ENCODE results near the gene CALHM6.

The CALHM6 gene

DNA sequence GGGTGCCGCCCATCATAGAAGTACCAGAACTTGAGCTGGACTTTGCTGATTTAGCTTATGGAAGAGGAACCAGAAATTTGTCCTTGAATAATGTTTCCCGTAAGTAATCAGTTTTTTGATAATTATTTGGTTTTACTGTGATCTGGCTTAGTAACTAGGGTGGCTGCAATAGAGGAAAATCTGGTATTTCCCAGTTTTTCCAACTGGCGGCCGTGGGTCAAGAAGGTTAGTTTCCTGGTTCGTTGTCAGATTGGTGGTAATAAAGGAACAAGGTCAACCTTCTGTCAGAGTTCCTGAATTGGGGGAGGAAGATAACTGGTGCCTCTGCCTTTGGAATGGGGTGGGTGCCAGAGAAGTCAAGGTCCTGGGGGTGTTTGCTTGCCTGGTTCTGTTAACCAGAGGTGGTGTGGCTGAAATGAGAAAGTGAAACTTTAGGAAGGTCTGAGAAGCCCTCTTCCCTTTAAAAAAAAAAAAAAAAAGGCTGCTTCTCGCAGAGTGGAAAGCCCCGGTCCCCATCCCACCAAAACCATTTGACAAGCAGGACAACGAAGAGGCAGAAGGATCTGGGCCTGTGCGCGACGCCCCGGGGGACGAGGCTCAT lies at the start of gene CALHM6:
TSS of gene CALHM6 (plus strand) at position 45 of the 601 bp plus-strand sequence. CDS start at position 600, 555 bp downstream.
- no peak for DNase-seq (ENCODE audit: extremely low spot score)
- TF ChIP-seq, protein P1, sequence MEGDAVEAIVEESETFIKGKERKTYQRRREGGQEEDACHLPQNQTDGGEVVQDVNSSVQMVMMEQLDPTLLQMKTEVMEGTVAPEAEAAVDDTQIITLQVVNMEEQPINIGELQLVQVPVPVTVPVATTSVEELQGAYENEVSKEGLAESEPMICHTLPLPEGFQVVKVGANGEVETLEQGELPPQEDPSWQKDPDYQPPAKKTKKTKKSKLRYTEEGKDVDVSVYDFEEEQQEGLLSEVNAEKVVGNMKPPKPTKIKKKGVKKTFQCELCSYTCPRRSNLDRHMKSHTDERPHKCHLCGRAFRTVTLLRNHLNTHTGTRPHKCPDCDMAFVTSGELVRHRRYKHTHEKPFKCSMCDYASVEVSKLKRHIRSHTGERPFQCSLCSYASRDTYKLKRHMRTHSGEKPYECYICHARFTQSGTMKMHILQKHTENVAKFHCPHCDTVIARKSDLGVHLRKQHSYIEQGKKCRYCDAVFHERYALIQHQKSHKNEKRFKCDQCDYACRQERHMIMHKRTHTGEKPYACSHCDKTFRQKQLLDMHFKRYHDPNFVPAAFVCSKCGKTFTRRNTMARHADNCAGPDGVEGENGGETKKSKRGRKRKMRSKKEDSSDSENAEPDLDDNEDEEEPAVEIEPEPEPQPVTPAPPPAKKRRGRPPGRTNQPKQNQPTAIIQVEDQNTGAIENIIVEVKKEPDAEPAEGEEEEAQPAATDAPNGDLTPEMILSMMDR (IDR thresholded peaks at IDR 0.05; ENCODE audit: control extremely low read depth, extremely low read depth, low read depth, missing control alignments), result no peak
- ChIA-PET POLR2A (no interaction called here), CTCF (interaction anchor here (0.8 to 2.5 kb wide), 8 partner anchors 10 to 173 kb away, joined by 3 to 8 read pairs (median 4); no protein-coding TSS in a partner anchor)

- TF ChIP-seq, protein P1 (IDR thresholded peaks at IDR 0.05; ENCODE audit: control extremely low read depth, extremely low read depth, low read depth, missing control alignments), result no peak
- POLR2A ChIA-PET, result no interaction called here
- DNase-seq (ENCODE audit: extremely low spot score), result no peak
- CTCF ChIA-PET, result interaction anchor here (1.2 to 6.2 kb wide), 4 partner anchors 8 to 76 kb away, joined by 3 to 48 read pairs (median 23); no protein-coding TSS in a partner anchor
Measured at GRCh38 chr6:116412270-116412669, 48.9 kb upstream of the CALHM6 start.

DNA sequence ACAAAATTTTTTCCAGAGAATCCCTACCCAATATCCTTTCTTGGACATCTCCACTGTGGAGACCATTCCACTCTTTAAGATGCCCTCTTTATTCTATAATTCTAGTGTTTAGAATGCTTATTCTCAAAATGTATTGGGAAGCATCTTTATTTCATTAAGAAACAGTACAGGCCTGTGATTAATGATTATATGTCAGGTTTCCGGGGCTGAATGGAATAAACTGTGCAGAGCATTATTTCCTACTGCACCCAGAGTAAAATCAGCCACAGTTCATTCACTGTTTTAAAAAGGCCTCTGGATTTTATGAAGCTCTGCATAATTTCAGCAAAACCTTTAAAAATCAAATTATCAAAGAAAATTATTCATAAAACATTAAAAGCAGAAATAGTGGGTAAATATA lies 47.8 kb upstream of the CALHM6 start:
- CTCF ChIA-PET, result interaction anchor here (1.1 to 6.2 kb wide), 4 partner anchors 9 to 125 kb away, joined by 3 to 29 read pairs (median 11); no protein-coding TSS in a partner anchor
- TF ChIP-seq, protein P1 (IDR thresholded peaks at IDR 0.05; ENCODE audit: control extremely low read depth, extremely low read depth, low read depth, missing control alignments), result no peak
- no peak for DNase-seq (ENCODE audit: extremely low spot score)
- POLR2A ChIA-PET, result no interaction called here

GRCh38 chr6:116417661-116418060 lies 43.5 kb upstream of the CALHM6 start:
- TF ChIP-seq, protein P1 (IDR thresholded peaks at IDR 0.05; ENCODE audit: control extremely low read depth, extremely low read depth, low read depth, missing control alignments), result no peak
- DNase-seq (ENCODE audit: extremely low spot score), result no peak
- ChIA-PET CTCF (interaction anchor here (2.4 to 8.1 kb wide), 2 partner anchors 8 to 10 kb away, joined by 10 to 48 read pairs; no protein-coding TSS in a partner anchor), POLR2A (no interaction called here)

GRCh38 chr6:116419069-116419786 lies 41.9 kb upstream of the CALHM6 start:
- ChIA-PET POLR2A (no interaction called here), CTCF (interaction anchor here (1.3 to 8.1 kb wide), 2 partner anchors 9 to 132 kb away, joined by 4 to 48 read pairs; no protein-coding TSS in a partner anchor)
- DNase-seq (ENCODE audit: extremely low spot score), result no peak
- TF ChIP-seq, protein P1 (IDR thresholded peaks at IDR 0.05; ENCODE audit: control extremely low read depth, extremely low read depth, low read depth, missing control alignments), result no peak

DNA sequence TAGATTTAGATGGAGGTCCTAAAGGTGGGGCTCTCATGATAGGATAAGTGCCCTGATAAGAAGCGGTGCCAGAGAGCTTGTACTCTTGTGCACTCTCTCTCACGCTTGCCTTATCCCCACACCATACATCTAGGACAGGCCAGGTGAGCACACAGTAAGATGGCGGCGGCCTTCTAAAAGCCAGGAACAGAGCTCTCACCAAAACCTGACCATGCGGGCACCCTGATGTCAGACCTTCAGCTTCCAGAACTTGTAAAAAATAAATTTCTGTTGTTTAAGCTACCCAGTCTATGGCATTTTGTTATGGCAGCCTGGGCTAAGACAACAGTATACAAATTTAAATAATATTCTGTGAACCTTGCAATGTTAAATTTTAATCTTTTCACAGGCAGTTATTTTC lies 40.8 kb upstream of the CALHM6 start:
- no peak for DNase-seq (ENCODE audit: extremely low spot score)
- CTCF ChIA-PET, result interaction anchor here (1.0 to 8.1 kb wide), 7 partner anchors 10 to 133 kb away, joined by 3 to 48 read pairs (median 5); no protein-coding TSS in a partner anchor

More for the DNA sequence above, 40.8 kb upstream of the CALHM6 start:
- POLR2A ChIA-PET, result no interaction called here
- TF ChIP-seq, protein P1 (IDR thresholded peaks at IDR 0.05; ENCODE audit: control extremely low read depth, extremely low read depth, low read depth, missing control alignments), result no peak

Measured in GM10248 (cell line).